IMR-90 (cell line): ENCODE results near the gene PLXNA1.

Source experiments
- CEBPB ChIP-seq: IDR thresholded peaks from 2 replicates; pipeline ENCODE4 v1.6.1; 2012; ENCODE audit warnings: low read depth, low read length, improper control_type of control experiment
- CTCF ChIP-seq: conservative IDR thresholded peaks from 2 replicates; pipeline ENCODE4 v1.5.1; 2012; ENCODE audit warnings: mild to moderate bottlenecking, low read depth, low read length, improper control_type of control experiment
- MAFK ChIP-seq: IDR thresholded peaks from 2 replicates; pipeline ENCODE4 v1.6.1; 2012; ENCODE audit warnings: low read depth, low read length, improper control_type of control experiment
- POLR2A ChIP-seq: IDR thresholded peaks from 2 replicates; pipeline ENCODE4 v1.6.1; 2012; ENCODE audit warnings: mild to moderate bottlenecking, low read depth, low read length

- TF ChIP-seq CEBPB (no peak), MAFK (no peak), CTCF (no peak), POLR2A (no peak)
These were observed 6.6 kb downstream of the PLXNA1 start for GRCh38 chr3:126989316-126990023.
